D721Med (cell line): Measurements from ENCODE around the gene RASL10A.

Experiments used
- DNase-seq: peaks from one replicate; pipeline ENCODE4 v3.0.0; 2011; ENCODE audit warnings: low spot score; ENCODE audit not compliant: insufficient read length
- FAIRE-seq: peaks from 2 replicates; lab custom pipeline; 2011; peaks lifted over from hg19 to GRCh38; lab: Jason Lieb, UNC
- TF ChIP-seq, protein P1 (sequence below): IDR thresholded peaks from 2 replicates; pipeline ENCODE4 v1.5.1; 2012; ENCODE audit warnings: mild to moderate bottlenecking, control low read depth; ENCODE audit not compliant: insufficient read depth; ENCODE audit errors: missing control alignments

The RASL10A gene

DNA sequence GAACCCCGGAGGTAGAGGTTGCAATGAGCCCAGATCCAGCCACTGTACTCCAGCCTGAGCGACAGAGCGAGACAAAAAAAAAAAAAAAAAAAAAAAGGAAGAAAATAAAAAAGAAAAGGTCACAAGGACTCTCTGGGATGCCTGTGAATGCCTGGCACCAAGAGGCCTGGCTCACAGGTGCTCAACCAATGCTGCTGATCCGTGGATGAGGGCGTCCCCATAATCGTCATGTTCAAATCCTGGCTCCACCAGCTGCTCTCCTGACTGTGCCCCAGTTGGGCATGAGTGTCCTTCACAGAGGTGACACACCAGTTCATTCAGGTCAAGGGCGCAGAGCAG is 9.7 kb downstream of the RASL10A start:
- DNase-seq (no peak), FAIRE-seq (no peak)
- TF ChIP-seq, protein P1, sequence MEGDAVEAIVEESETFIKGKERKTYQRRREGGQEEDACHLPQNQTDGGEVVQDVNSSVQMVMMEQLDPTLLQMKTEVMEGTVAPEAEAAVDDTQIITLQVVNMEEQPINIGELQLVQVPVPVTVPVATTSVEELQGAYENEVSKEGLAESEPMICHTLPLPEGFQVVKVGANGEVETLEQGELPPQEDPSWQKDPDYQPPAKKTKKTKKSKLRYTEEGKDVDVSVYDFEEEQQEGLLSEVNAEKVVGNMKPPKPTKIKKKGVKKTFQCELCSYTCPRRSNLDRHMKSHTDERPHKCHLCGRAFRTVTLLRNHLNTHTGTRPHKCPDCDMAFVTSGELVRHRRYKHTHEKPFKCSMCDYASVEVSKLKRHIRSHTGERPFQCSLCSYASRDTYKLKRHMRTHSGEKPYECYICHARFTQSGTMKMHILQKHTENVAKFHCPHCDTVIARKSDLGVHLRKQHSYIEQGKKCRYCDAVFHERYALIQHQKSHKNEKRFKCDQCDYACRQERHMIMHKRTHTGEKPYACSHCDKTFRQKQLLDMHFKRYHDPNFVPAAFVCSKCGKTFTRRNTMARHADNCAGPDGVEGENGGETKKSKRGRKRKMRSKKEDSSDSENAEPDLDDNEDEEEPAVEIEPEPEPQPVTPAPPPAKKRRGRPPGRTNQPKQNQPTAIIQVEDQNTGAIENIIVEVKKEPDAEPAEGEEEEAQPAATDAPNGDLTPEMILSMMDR = no peak

DNA sequence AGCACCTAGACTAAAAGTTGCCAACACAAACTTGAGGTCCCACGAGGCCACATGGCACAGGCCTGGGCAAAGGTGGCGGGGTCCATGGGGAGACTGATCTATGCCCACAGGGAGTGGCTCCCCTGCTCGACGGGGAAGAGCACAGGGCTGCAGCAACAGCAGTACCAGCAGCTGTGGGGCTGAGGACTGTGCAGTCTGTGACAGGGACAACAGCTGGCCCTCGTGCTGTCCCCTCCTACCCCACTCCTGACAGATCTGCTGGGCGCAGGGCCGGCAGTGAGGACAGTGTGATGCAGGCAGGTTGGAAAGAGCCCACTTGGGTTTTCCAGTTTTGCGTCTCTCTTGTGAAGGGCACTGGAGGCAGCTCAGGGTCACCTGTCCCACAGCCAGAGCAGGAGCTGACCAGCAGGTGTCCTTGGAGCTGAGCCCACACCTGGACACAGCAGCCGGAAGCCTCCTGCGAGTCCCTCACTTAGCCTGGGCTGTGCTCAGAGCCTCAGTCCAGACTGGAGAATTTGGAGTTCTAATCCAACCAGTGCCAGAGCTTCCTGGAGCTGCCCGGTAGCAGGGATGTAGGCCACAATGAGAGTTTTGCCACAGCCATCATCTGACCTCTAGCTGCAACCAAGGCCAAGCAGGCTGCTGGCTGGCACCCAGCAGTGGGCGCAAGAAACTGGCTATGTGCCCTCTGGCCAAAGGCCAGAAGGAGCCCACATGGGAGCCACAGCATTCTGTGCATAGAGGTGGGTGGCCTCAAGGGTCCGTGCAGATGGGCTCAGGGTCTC is 12.6 kb downstream of the RASL10A start:
- FAIRE-seq (no peak), DNase-seq (no peak)
- TF ChIP-seq, protein P1 = no peak

DNA sequence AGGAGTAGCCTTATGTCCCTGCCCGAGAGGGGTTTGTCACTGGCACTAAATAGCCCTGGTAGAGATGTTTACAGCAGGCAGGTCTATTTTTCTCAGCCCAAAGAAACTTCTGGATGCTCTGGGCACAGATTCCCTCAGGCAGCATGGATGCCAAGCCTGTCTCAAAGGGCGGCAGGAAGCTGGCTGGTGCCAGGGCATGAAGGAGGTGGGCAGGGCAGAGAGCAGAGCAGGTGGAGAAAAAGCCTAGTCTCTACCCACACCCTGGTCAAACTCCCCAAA is 13.2 kb downstream of the RASL10A start:
- FAIRE-seq = no peak
- no peak for DNase-seq
- TF ChIP-seq, protein P1 = no peak

DNA sequence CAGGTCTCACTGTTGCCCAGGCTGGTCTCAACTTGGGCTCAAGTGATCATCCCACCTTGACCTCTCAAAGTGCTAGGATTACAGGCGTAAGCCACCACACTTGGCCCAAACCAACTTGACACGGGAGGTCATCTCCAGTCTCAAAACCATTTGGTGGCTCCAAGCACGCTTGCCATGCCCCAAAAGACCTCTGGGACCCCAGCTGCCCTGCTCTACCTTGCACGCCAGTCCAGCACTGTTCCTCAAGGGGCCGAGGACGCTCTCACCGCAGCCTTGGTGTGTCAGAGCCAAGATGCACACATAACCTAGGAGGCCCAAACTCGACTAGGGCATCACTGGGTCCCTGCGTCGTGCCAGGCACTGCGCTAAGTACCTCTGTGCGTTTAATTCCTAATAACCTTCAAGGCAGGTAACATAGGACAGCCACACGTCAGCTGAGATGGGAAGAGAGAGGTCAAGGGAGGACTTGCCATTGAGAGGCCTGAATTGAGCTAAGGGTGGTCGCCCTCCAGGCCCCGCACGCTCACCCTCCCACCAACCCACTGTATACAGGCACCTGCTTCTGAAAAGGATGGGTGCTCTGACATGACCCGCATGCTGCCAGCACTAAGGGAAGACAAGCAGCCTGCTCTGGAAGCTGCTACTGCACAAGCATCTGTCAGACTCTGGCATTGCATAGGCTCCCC is 13.6 kb downstream of the RASL10A start:
- TF ChIP-seq, protein P1 = no peak
- no peak for DNase-seq
- no peak for FAIRE-seq

DNA sequence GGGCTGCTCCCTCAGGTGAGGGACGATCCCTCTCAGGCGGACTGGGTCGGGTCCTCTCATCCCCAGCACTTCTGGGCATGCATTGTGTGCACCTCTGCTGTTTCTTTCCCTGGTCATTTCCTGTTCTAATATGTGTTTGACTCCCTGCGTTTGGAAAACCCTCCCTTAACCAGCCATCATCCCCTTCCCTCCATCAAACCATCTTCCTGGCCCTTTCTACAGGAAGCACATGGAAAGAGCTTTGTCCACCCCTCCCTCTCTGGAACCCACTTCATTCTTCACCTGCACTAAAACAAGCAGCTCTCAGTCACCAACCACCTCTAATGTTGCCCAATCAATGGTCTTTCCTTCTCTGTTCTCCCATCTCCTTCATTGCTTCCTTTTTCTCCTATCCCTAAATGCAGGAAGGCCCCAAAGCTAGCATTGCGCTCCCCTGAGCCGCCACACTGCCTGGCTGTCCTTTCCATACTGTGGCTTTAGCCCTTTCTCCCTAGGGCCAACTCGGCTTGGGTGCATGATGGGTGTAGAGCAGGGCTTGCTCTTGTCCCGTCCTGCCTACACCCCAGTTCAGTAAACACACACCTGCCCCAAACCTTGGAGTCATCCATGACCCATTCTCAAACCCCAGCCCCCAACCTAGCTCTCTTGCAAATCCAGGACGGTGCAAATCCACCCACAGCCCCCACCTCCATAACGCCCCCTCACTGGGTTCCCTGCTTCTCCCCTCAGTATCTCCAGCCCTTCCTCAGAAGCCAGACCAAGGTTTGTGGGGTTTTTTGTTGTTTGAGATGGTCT is 14.5 kb downstream of the RASL10A start:
- TF ChIP-seq, protein P1 = no peak
- DNase-seq = no peak
- no peak for FAIRE-seq

DNA sequence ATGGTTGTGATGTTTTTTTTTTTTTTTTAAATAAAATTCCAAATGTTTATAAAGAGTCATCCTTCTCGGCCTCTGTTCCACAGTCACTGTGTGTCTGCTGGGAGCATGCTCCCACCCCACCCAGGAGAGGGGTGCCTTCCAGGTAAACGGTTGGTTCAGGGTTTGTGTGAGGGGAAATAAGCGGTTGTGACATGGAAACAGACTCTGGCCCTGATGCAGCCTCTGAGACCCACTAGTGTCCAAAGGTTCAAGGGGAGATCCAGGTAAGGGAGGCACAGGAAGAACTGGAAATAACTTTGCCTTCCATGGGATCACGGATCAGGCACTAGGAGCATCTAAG is 15.1 kb downstream of the RASL10A start:
- FAIRE-seq = no peak
- TF ChIP-seq, protein P1 = no peak

More for the DNA sequence above, 15.1 kb downstream of the RASL10A start:
- DNase-seq = no peak
